GM12892 (cell line): ENCODE measurements around the gene HOMER2.
"Not testable (repeated sequence)": the region's sequence is repeated elsewhere in the genome, so short reads cannot be mapped to it uniquely, and the experiment has no call there.

Experiments used
- POLR2A ChIP-seq: IDR thresholded peaks from 2 replicates; pipeline ENCODE4 v1.6.1; 2011; ENCODE audit warnings: low read depth, low read length, control low read depth
- TAF1 ChIP-seq: IDR thresholded peaks from 2 replicates; pipeline ENCODE4 v1.6.1; 2011; ENCODE audit warnings: low read depth, mild to moderate bottlenecking, control low read depth, low read length, borderline replicate concordance

- not testable (repeated sequence) for TF ChIP-seq TAF1, POLR2A
These were observed 48.1 kb upstream of the HOMER2 start for GRCh38 chr15:83000672-83001031.
